Suppressor macrophage treated with lipopolysaccharide for 1 hour (primary cell): Measurements from ENCODE around the gene SLC52A3.
"Not testable (repeated sequence)": the region's sequence is repeated elsewhere in the genome, so short reads cannot be mapped to it uniquely, and the experiment has no call there.

Source experiments
- DNase-seq, 3 donors: peaks; one replicate each; pipeline ENCODE4 v3.0.0-alpha.2; 2020 to 2022

Gene SLC52A3

GRCh38 chr20:768426-768978 lies at the start of gene SLC52A3:
Gene SLC52A3, minus strand, starts transcription at chr20:768500. Its CDS starts 2,726 bp downstream, at chr20:765774.
- DNase-seq: peak; percentile 48 to 69 (median 63)

GRCh38 chr20:815914-816606 lies 47.8 kb upstream of the SLC52A3 start:
- peak; percentile 69 to 83 (median 82) for DNase-seq

GRCh38 chr20:815226-815625 lies 46.9 kb upstream of the SLC52A3 start:
- DNase-seq: no peak

GRCh38 chr20:813390-813789 lies 45.1 kb upstream of the SLC52A3 start:
- DNase-seq: no peak

GRCh38 chr20:812435-812814 lies 44.1 kb upstream of the SLC52A3 start:
- DNase-seq: not testable (repeated sequence)

- DNase-seq: not testable (repeated sequence)
Observed at GRCh38 chr20:811776-812434, 43.6 kb upstream of the SLC52A3 start.

- DNase-seq: peak in 1 of 3 donors; percentile 12
Observed at GRCh38 chr20:805713-806112, 37.4 kb upstream of the SLC52A3 start.

- no peak for DNase-seq
Observed at GRCh38 chr20:801678-802077, 33.4 kb upstream of the SLC52A3 start.

GRCh38 chr20:800026-800425 lies 31.7 kb upstream of the SLC52A3 start:
- DNase-seq: not testable (repeated sequence)

- not testable (repeated sequence) for DNase-seq
Observed at GRCh38 chr20:798746-799145, 30.4 kb upstream of the SLC52A3 start.

GRCh38 chr20:796921-797320 lies 28.6 kb upstream of the SLC52A3 start:
- no peak for DNase-seq

- no peak for DNase-seq
Observed at GRCh38 chr20:792248-792647, 23.9 kb upstream of the SLC52A3 start.

GRCh38 chr20:791056-791455 lies 22.8 kb upstream of the SLC52A3 start:
- DNase-seq: no peak

GRCh38 chr20:787825-788224 lies 19.5 kb upstream of the SLC52A3 start:
- DNase-seq: no peak

GRCh38 chr20:779771-780170 lies 11.5 kb upstream of the SLC52A3 start:
- DNase-seq: no peak

- DNase-seq: no peak
Observed at GRCh38 chr20:776165-776564, 7.9 kb upstream of the SLC52A3 start.

GRCh38 chr20:775679-776135 lies 7.4 kb upstream of the SLC52A3 start:
- no peak for DNase-seq

GRCh38 chr20:774660-775057 lies 6.4 kb upstream of the SLC52A3 start:
- DNase-seq: no peak

- DNase-seq: no peak
Observed at GRCh38 chr20:774016-774659, 5.8 kb upstream of the SLC52A3 start.

GRCh38 chr20:772806-773205 lies 4.5 kb upstream of the SLC52A3 start:
- DNase-seq: no peak

GRCh38 chr20:771741-772464 lies 3.6 kb upstream of the SLC52A3 start:
- DNase-seq: no peak

GRCh38 chr20:770691-771090 lies 2.4 kb upstream of the SLC52A3 start:
- DNase-seq: no peak

- DNase-seq: no peak
Observed at GRCh38 chr20:766906-767305, 1.4 kb downstream of the SLC52A3 start.
